ENCODE data around the gene SNX32. TPM values are rescaled to one million over a fixed set of nuclear protein-coding genes. Genes with fewer than 3 reads are reported as not detected.

The SNX32 gene
- total and polyA plus RNA-seq, 2 donors (not counting 3 experiments of a cell fraction or from before 2014, with no cell fraction given), result 0.19 TPM; not detected in 1

GRCh38 chr11:65851811-65852507 is 18.2 kb downstream of the SNX32 start:
- dilution Hi-C loops (cut with MboI; ENCODE audit: extremely low pct_ligation_motif_present, low sequenced_read_pairs), result no loop called here

GRCh38 chr11:65852508-65853245 is 18.9 kb downstream of the SNX32 start:
- no TSS peak for BruUV-seq (replicated peaks)
- H2AFZ ChIP-seq (ENCODE audit: low read depth, low read length), result no peak overlapping the region
- no peaks in the 10 kb centered on the region for H3K9me3 ChIP-seq (replicated peaks; ENCODE audit: control insufficient read depth, insufficient read depth, low read length)
- POLR2A ChIA-PET, result interaction anchor here (1.2 kb wide), 1 partner anchor 37 kb away, joined by 3 read pairs; no protein-coding TSS in a partner anchor
- no peak overlapping the region for H3K4me3 ChIP-seq (replicated peaks in 1 of 3; ENCODE audit: insufficient read depth in 1 of 3, low read depth in 1 of 3, low read length in 3 of 3)
- H3K27me3 ChIP-seq (ENCODE audit: control insufficient read depth in 2 of 2, insufficient read depth in 2 of 2, low read length in 2 of 2), result no peaks in the 10 kb centered on the region
- H4K20me1 ChIP-seq (replicated peaks; ENCODE audit: control insufficient read depth, extremely low read depth, insufficient read depth, low read length), result peaks cover 9% of the 10 kb centered on the region
- H3K4me2 ChIP-seq (ENCODE audit: insufficient read depth, low read length), result no peak overlapping the region
- peaks cover 46% of the 10 kb centered on the region for H3K79me2 ChIP-seq (ENCODE audit: control insufficient read depth, insufficient read depth, low read length)
- H3K9me1 ChIP-seq (replicated peaks; ENCODE audit: control insufficient read depth, extremely low read depth, insufficient read depth, low read length), result no peaks in the 10 kb centered on the region
- H3K9ac ChIP-seq (replicated peaks; ENCODE audit: extremely low read depth, insufficient read depth, low read length), result no peak overlapping the region
- dilution Hi-C loops (cut with MboI; ENCODE audit: extremely low pct_ligation_motif_present, low sequenced_read_pairs) (no loop called here), intact Hi-C loops (cut with micrococcal nuclease) (no loop called here)
- peaks cover 36 to 44% of the 10 kb centered on the region in 2 experiments for H3K36me3 ChIP-seq (ENCODE audit: control insufficient read depth in 2 of 2, extremely low read depth in 1 of 2, insufficient read depth in 2 of 2, low read length in 2 of 2)
- FAIRE-seq (no peak), DNase-seq (ENCODE audit: low read depth, low spot score) (no peak)
- no peak overlapping the region for H3K27ac ChIP-seq (ENCODE audit: insufficient read depth, low read depth, low read length)
- TF ChIP-seq MYC (IDR thresholded peaks at IDR 0.05; ENCODE audit: low read depth, low read length) (no peak), JUN (IDR thresholded peaks at IDR 0.05; ENCODE audit: borderline replicate concordance, insufficient read depth, insufficient read length, low read depth) (no peak), POLR2AphosphoS5 (IDR thresholded peaks at IDR 0.05; ENCODE audit: insufficient read depth, low read depth, low read length) (no peak), EZH2 (IDR thresholded peaks at IDR 0.05; ENCODE audit: borderline replicate concordance, low read depth, low read length, severe bottlenecking) (no peak)
- peaks cover 15% of the 10 kb centered on the region for H3K4me1 ChIP-seq (ENCODE audit: control insufficient read depth, extremely low read depth, insufficient read depth, low read length)
- CTCF ChIA-PET, result interaction anchor here (0.9 to 3.7 kb wide), 4 partner anchors 14 to 72 kb away, joined by 3 to 18 read pairs (median 5); partner anchors contain the start of gene FIBP

More at GRCh38 chr11:65851811-65852507, 18.2 kb downstream of the SNX32 start:
- Histone ChIP-seq H3K9me1 (replicated peaks; ENCODE audit: control insufficient read depth, extremely low read depth, insufficient read depth, low read length) (no peaks in the 10 kb centered on the region), H4K20me1 (replicated peaks; ENCODE audit: control insufficient read depth, extremely low read depth, insufficient read depth, low read length) (peaks cover 9% of the 10 kb centered on the region), H3K4me1 (ENCODE audit: control insufficient read depth, extremely low read depth, insufficient read depth, low read length) (peaks cover 15% of the 10 kb centered on the region), H2AFZ (ENCODE audit: low read depth, low read length) (no peak overlapping the region), H3K4me3 (replicated peaks in 1 of 3; ENCODE audit: insufficient read depth in 1 of 3, low read depth in 1 of 3, low read length in 3 of 3) (no peak overlapping the region), H3K9ac (replicated peaks; ENCODE audit: extremely low read depth, insufficient read depth, low read length) (no peak overlapping the region), H3K79me2 (ENCODE audit: control insufficient read depth, insufficient read depth, low read length) (peaks cover 39% of the 10 kb centered on the region), H3K4me2 (ENCODE audit: insufficient read depth, low read length) (no peak overlapping the region), H3K9me3 (replicated peaks; ENCODE audit: control insufficient read depth, insufficient read depth, low read length) (no peaks in the 10 kb centered on the region), H3K27ac (ENCODE audit: insufficient read depth, low read depth, low read length) (no peak overlapping the region), H3K27me3 (ENCODE audit: control insufficient read depth in 2 of 2, insufficient read depth in 2 of 2, low read length in 2 of 2) (no peaks in the 10 kb centered on the region), H3K36me3 (ENCODE audit: control insufficient read depth in 2 of 2, extremely low read depth in 1 of 2, insufficient read depth in 2 of 2, low read length in 2 of 2) (peaks cover 36 to 44% of the 10 kb centered on the region in 2 experiments)
- FAIRE-seq (no peak), DNase-seq (ENCODE audit: low read depth, low spot score) (no peak)
- ChIA-PET POLR2A (interaction anchor here (1.0 to 1.2 kb wide), 2 partner anchors 8 to 38 kb away, joined by 3 read pairs; no protein-coding TSS in a partner anchor), CTCF (interaction anchor here (0.8 to 3.7 kb wide), 8 partner anchors 8 to 137 kb away, joined by 3 to 18 read pairs (median 4); partner anchors contain the start of genes FIBP and MUS81)
- peak; percentile 45 for TF ChIP-seq POLR2AphosphoS5 (IDR thresholded peaks at IDR 0.05; ENCODE audit: insufficient read depth, low read depth, low read length)
- no peak for TF ChIP-seq MYC (IDR thresholded peaks at IDR 0.05; ENCODE audit: low read depth, low read length)
- TF ChIP-seq POLR2A (IDR thresholded peaks at IDR 0.05; ENCODE audit: low read depth, low read length), result peak; percentile 52
- no TSS peak for BruUV-seq (replicated peaks)
- intact Hi-C loops (cut with micrococcal nuclease), result no loop called here

All from endothelial cell of umbilical vein (primary cell).